DOHH2 (cell line): Measurements from ENCODE around the gene CCDC88A.
A peak's percentile ranks its signal among the peaks of the same experiment; 100 is the strongest.

Source experiments
- H3F3A ChIP-seq: fragments of 200-600 bp; sonication (generic), shearing (Covaris generic); 2 replicates; pipeline ENCODE4 v1.6.0; 2016; ENCODE audit warnings: antibody characterized with exemption, mild to moderate bottlenecking; ENCODE audit not compliant: control insufficient read depth, insufficient read depth
- H3K27ac ChIP-seq: fragments of 200-600 bp; sonication (generic); 2 replicates; pipeline ENCODE4 v1.5.1; 2014; ENCODE audit warnings: low read depth, mild to moderate bottlenecking, low read length, moderate library complexity
- H3K27me3 ChIP-seq: fragments of 200-600 bp; sonication (generic); 2 replicates; pipeline ENCODE4 v1.6.1; 2014; ENCODE audit warnings: mild to moderate bottlenecking, low read length, mixed read lengths; ENCODE audit not compliant: control insufficient read depth
- H3K36me3 ChIP-seq: fragments of 200-600 bp; sonication (generic); 2 replicates; pipeline ENCODE4 v1.6.1; 2014; ENCODE audit warnings: mild to moderate bottlenecking, low read length, moderate library complexity, mixed read lengths; ENCODE audit not compliant: control insufficient read depth
- H3K4me1 ChIP-seq: fragments of 200-600 bp; sonication (generic); 2 replicates; pipeline ENCODE4 v1.6.1; 2014; ENCODE audit warnings: mild to moderate bottlenecking, low read length, mixed read lengths; ENCODE audit not compliant: control insufficient read depth
- H3K4me2 ChIP-seq: fragments of 200-600 bp; sonication (generic); 2 replicates; pipeline ENCODE4 v1.6.0; 2014; ENCODE audit warnings: mild to moderate bottlenecking, low read length, moderate library complexity
- H3K4me3 ChIP-seq: fragments of 200-600 bp; sonication (generic); 2 replicates; pipeline ENCODE4 v1.5.1; 2014; ENCODE audit warnings: mild to moderate bottlenecking, low read length, mixed read lengths
- H3K79me2 ChIP-seq: fragments of 200-600 bp; sonication (generic); 2 replicates; pipeline ENCODE4 v1.6.1; 2014; ENCODE audit warnings: mild to moderate bottlenecking, low read length, mixed read lengths; ENCODE audit not compliant: control insufficient read depth
- H3K9me2 ChIP-seq: fragments of 200-600 bp; sonication (generic); replicated peaks from 2 replicates; pipeline ENCODE4 v1.6.1; 2014; ENCODE audit warnings: mild to moderate bottlenecking, low read length, mixed read lengths; ENCODE audit not compliant: control insufficient read depth
- H3K9me3 ChIP-seq: fragments of 200-600 bp; sonication (generic); 2 replicates; pipeline ENCODE4 v1.6.1; 2014; ENCODE audit warnings: antibody characterized with exemption, low read length, mixed read lengths; ENCODE audit not compliant: control insufficient read depth, insufficient read depth
- H4K20me1 ChIP-seq: fragments of 200-600 bp; sonication (generic); 2 replicates; pipeline ENCODE4 v1.6.0; 2014; ENCODE audit warnings: low read depth, mild to moderate bottlenecking, antibody characterized with exemption, low read length, moderate library complexity; ENCODE audit not compliant: control insufficient read depth, insufficient read depth
- CTCF ChIP-seq: fragments of 200-600 bp; sonication (generic); IDR thresholded peaks from one replicate; pipeline ENCODE4 v1.5.1; 2014; ENCODE audit warnings: antibody characterized with exemption, mild to moderate bottlenecking, low read depth, low read length; ENCODE audit not compliant: poor library complexity, severe bottlenecking
- EZH2phosphoT487 ChIP-seq: fragments of 200-600 bp; sonication (generic); IDR thresholded peaks from 2 replicates; pipeline ENCODE4 v1.6.1; 2017; ENCODE audit warnings: borderline replicate concordance, mild to moderate bottlenecking, antibody characterized with exemption, low read length, moderate library complexity, mixed read lengths

The CCDC88A gene

GRCh38 chr2:55419233-55419678, 400 bp downstream of the CCDC88A start:
- Histone ChIP-seq H3K27ac (peak overlapping the region; percentile 70), H3F3A (peaks cover 6% of the 10 kb centered on the region), H3K4me3 (peak overlapping the region; percentile 85), H3K79me2 (peaks cover 53% of the 10 kb centered on the region), H3K9me3 (no peaks in the 10 kb centered on the region), H3K9me2 (no peaks in the 10 kb centered on the region), H3K4me2 (peak overlapping the region; percentile 68), H3K4me1 (peaks cover 55% of the 10 kb centered on the region), H3K36me3 (peaks cover 39% of the 10 kb centered on the region), H4K20me1 (0 out of 2 replicates have a peak, but pooled peaks cover 6% of the 10 kb centered on the region), H3K27me3 (no peaks in the 10 kb centered on the region)
- TF ChIP-seq CTCF (no peak), EZH2phosphoT487 (no peak)

GRCh38 chr2:55418512-55419232, 984 bp downstream of the CCDC88A start:
- Histone ChIP-seq H3K27ac (peak overlapping the region; percentile 70), H3K4me2 (peak overlapping the region; percentile 68), H3K27me3 (no peaks in the 10 kb centered on the region), H4K20me1 (0 out of 2 replicates have a peak, but pooled peaks cover 6% of the 10 kb centered on the region), H3F3A (peaks cover 6% of the 10 kb centered on the region), H3K4me3 (peak overlapping the region; percentile 85), H3K79me2 (peaks cover 59% of the 10 kb centered on the region), H3K4me1 (peaks cover 58% of the 10 kb centered on the region), H3K36me3 (peaks cover 45% of the 10 kb centered on the region), H3K9me2 (no peaks in the 10 kb centered on the region), H3K9me3 (no peaks in the 10 kb centered on the region)
- TF ChIP-seq EZH2phosphoT487, result no peak
- TF ChIP-seq CTCF, result no peak

GRCh38 chr2:55418072-55418471, 1.6 kb downstream of the CCDC88A start:
- H3F3A ChIP-seq, result peaks cover 6% of the 10 kb centered on the region
- peak overlapping the region; percentile 85 for H3K4me3 ChIP-seq
- H3K9me3 ChIP-seq, result no peaks in the 10 kb centered on the region
- peaks cover 65% of the 10 kb centered on the region for H3K79me2 ChIP-seq
- H3K4me2 ChIP-seq, result peak overlapping the region; percentile 68
- peak overlapping the region; percentile 70 for H3K27ac ChIP-seq
- H3K27me3 ChIP-seq, result no peaks in the 10 kb centered on the region
- peaks cover 51% of the 10 kb centered on the region for H3K36me3 ChIP-seq
- TF ChIP-seq EZH2phosphoT487 (no peak), CTCF (no peak)
- 0 out of 2 replicates have a peak, but pooled peaks cover 6% of the 10 kb centered on the region for H4K20me1 ChIP-seq
- peaks cover 61% of the 10 kb centered on the region for H3K4me1 ChIP-seq
- H3K9me2 ChIP-seq, result no peaks in the 10 kb centered on the region
